H9 (cell line): ENCODE measurements around the gene GLCCI1. TPM values are rescaled to one million over a fixed set of nuclear protein-coding genes. Genes with fewer than 3 reads are reported as not detected.

Experiments used
- DNase-seq: peaks from one replicate; pipeline ENCODE4 v3.0.0-alpha.2; 2017
- H2AFZ ChIP-seq: one replicate; pipeline ENCODE4 v1.6.1; 2013; ENCODE audit warnings: mild to moderate bottlenecking, low read length, control low read depth, moderate library complexity
- H2AK5ac ChIP-seq: 2 replicates; pipeline ENCODE4 v1.6.1; 2013; ENCODE audit warnings: low read length, control low read depth, mixed read lengths; ENCODE audit not compliant: insufficient read length
- H2BK120ac ChIP-seq: one replicate; pipeline ENCODE4 v1.6.1; 2013; ENCODE audit warnings: low read depth, mild to moderate bottlenecking, low read length, control low read depth, inconsistent platforms; ENCODE audit not compliant: poor library complexity, severe bottlenecking
- H2BK12ac ChIP-seq: 2 replicates; pipeline ENCODE4 v1.6.1; 2013; ENCODE audit warnings: low read length, control low read depth, mixed read lengths, low read depth; ENCODE audit not compliant: insufficient read length
- H2BK15ac ChIP-seq: 2 replicates; pipeline ENCODE4 v1.6.1; 2013; ENCODE audit warnings: low read depth, low read length, control low read depth
- H2BK20ac ChIP-seq: one replicate; pipeline ENCODE4 v1.6.1; 2013; ENCODE audit warnings: low read depth, mild to moderate bottlenecking, low read length, control low read depth, inconsistent platforms; ENCODE audit not compliant: poor library complexity, severe bottlenecking
- H2BK5ac ChIP-seq: 2 replicates; pipeline ENCODE4 v1.6.1; 2013; ENCODE audit warnings: low read length, control low read depth, mixed read lengths; ENCODE audit not compliant: insufficient read length
- H3K14ac ChIP-seq: 2 replicates; pipeline ENCODE4 v1.6.1; 2013; ENCODE audit warnings: low read length, control low read depth; ENCODE audit not compliant: insufficient read depth
- H3K18ac ChIP-seq: 2 replicates; pipeline ENCODE4 v1.6.1; 2013; ENCODE audit warnings: low read depth, mild to moderate bottlenecking, mixed read lengths, low read length, control low read depth; ENCODE audit not compliant: insufficient read length
- H3K23ac ChIP-seq: 2 replicates; pipeline ENCODE4 v1.6.1; 2013; ENCODE audit warnings: low read length, control low read depth, mixed read lengths, low read depth; ENCODE audit not compliant: insufficient read length
- H3K23me2 ChIP-seq: 2 replicates; pipeline ENCODE4 v1.6.1; 2013; ENCODE audit warnings: low read depth, mild to moderate bottlenecking, mixed read lengths, low read length, control low read depth; ENCODE audit not compliant: insufficient read length, poor library complexity, severe bottlenecking
- H3K27ac ChIP-seq: 2 replicates; pipeline ENCODE4 v1.5.1; 2013; ENCODE audit warnings: low read length, control low read depth, mixed read lengths, low read depth; ENCODE audit not compliant: insufficient read length
- H3K27me3 ChIP-seq: 2 replicates; pipeline ENCODE4 v1.6.1; 2013; ENCODE audit warnings: low read length, control low read depth, inconsistent platforms; ENCODE audit not compliant: insufficient read depth
- H3K4ac ChIP-seq: 2 replicates; pipeline ENCODE4 v1.6.1; 2013; ENCODE audit warnings: low read depth, mild to moderate bottlenecking, control low read depth, inconsistent platforms, low read length, moderate library complexity
- H3K4me1 ChIP-seq: 2 replicates; pipeline ENCODE4 v1.6.1; 2013; ENCODE audit warnings: low read length, control low read depth, inconsistent platforms; ENCODE audit not compliant: insufficient read depth
- H3K4me2 ChIP-seq: 2 replicates; pipeline ENCODE4 v1.6.1; 2013; ENCODE audit warnings: low read length, control low read depth, mixed read lengths; ENCODE audit not compliant: insufficient read length, insufficient read depth
- H3K56ac ChIP-seq: 2 replicates; pipeline ENCODE4 v1.6.1; 2013; ENCODE audit warnings: low read depth, mild to moderate bottlenecking, mixed read lengths, low read length, control low read depth; ENCODE audit not compliant: insufficient read length
- H3K79me1 ChIP-seq: 2 replicates; pipeline ENCODE4 v1.6.1; 2013; ENCODE audit warnings: low read depth, mild to moderate bottlenecking, moderate library complexity, low read length, control low read depth, inconsistent platforms; ENCODE audit not compliant: insufficient read depth, poor library complexity, severe bottlenecking
- H3K79me2 ChIP-seq: 2 replicates; pipeline ENCODE4 v1.6.1; 2013; ENCODE audit warnings: low read length, control low read depth, inconsistent platforms; ENCODE audit not compliant: insufficient read depth
- H3K9ac ChIP-seq: 2 replicates; pipeline ENCODE4 v1.6.1; 2013; ENCODE audit warnings: low read length, control low read depth, mixed read lengths; ENCODE audit not compliant: insufficient read length; ENCODE audit errors: extremely low read depth
- H3K9me3 ChIP-seq: one replicate; pipeline ENCODE4 v1.6.1; 2013; ENCODE audit warnings: low read depth, low read length, inconsistent platforms; ENCODE audit not compliant: control insufficient read depth
- H3T11ph ChIP-seq: one replicate; pipeline ENCODE4 v1.6.1; 2013; ENCODE audit warnings: mild to moderate bottlenecking, low read length, control low read depth, inconsistent platforms
- H4K20me1 ChIP-seq: one replicate; pipeline ENCODE4 v1.6.1; 2013; ENCODE audit not compliant: control insufficient read depth, insufficient read length, insufficient read depth
- H4K5ac ChIP-seq: 2 replicates; pipeline ENCODE4 v1.6.1; 2013; ENCODE audit warnings: low read depth, mild to moderate bottlenecking, mixed read lengths, low read length, control low read depth; ENCODE audit not compliant: insufficient read length
- H4K8ac ChIP-seq: replicated peaks from 2 replicates; pipeline ENCODE4 v1.6.1; 2013; ENCODE audit warnings: low read length, control low read depth, mixed read lengths, low read depth; ENCODE audit not compliant: insufficient read length
- H4K91ac ChIP-seq: 2 replicates; pipeline ENCODE4 v1.6.1; 2013; ENCODE audit warnings: low read depth, mild to moderate bottlenecking, moderate library complexity, mixed read lengths, low read length, control low read depth; ENCODE audit not compliant: insufficient read length
- H3K27ac Mint-ChIP-seq, 3 experiments: 2 replicates in 2 of 3; 3 replicates in 1 of 3; pipeline ENCODE4 v1.8.0; 2020 to 2021; ENCODE audit warnings: mixed read lengths in 3 of 3, mild to moderate bottlenecking in 1 of 3, moderate library complexity in 1 of 3
- H3K27me3 Mint-ChIP-seq: 2 replicates; pipeline ENCODE4 v1.8.0; 2021; ENCODE audit warnings: low read depth, mild to moderate bottlenecking, moderate library complexity, mixed read lengths
- H3K36me3 Mint-ChIP-seq, 3 experiments: 2 replicates in 2 of 3; 3 replicates in 1 of 3; pipeline ENCODE4 v1.8.0; 2020 to 2021; ENCODE audit warnings: low read depth in 3 of 3, mixed read lengths in 3 of 3; ENCODE audit not compliant: insufficient read depth in 1 of 3
- H3K4me1 Mint-ChIP-seq, 2 experiments: 2 replicates each; pipeline ENCODE4 v1.8.0; 2020; ENCODE audit warnings: mixed read lengths in 2 of 2
- H3K4me3 Mint-ChIP-seq, 2 experiments: 2 replicates in 1 of 2; 3 replicates in 1 of 2; pipeline ENCODE4 v1.8.0; 2020 to 2021; ENCODE audit warnings: mild to moderate bottlenecking in 2 of 2, mixed read lengths in 2 of 2, moderate library complexity in 1 of 2
- H3K9me3 Mint-ChIP-seq, 2 experiments: 2 replicates in 1 of 2; 3 replicates in 1 of 2; pipeline ENCODE4 v1.8.0; 2020; ENCODE audit warnings: mild to moderate bottlenecking in 2 of 2, mixed read lengths in 2 of 2, moderate library complexity in 1 of 2
- WGBS: extraction: QIAGEN DNeasy Blood & Tissue Kit; methylation state at CpG from one replicate; pipeline ENCODE4 v1.1.7; 2013; ENCODE audit warnings: missing lambda C conversion rate, low lambda C conversion rate, mixed read lengths; ENCODE audit not compliant: insufficient read length; ENCODE audit errors: extremely low coverage; 5-methylcytosine and 5-hydroxymethylcytosine counted together
- total RNA-seq: library from RNA; stranded (reverse); gene quantifications from 2 replicates; pipeline ENCODE4 v1.2.1, GENCODE V29; 2021
- TF ChIP-seq, protein P1 (sequence below): fragments of 200-600 bp; sonication (generic); conservative IDR thresholded peaks from 3 replicates; pipeline ENCODE4 v1.8.0; 2021; ENCODE audit warnings: antibody characterized with exemption, mild to moderate bottlenecking

The GLCCI1 gene
- total RNA-seq, 1 experiment from 2014 or later: 19.1 TPM

DNA sequence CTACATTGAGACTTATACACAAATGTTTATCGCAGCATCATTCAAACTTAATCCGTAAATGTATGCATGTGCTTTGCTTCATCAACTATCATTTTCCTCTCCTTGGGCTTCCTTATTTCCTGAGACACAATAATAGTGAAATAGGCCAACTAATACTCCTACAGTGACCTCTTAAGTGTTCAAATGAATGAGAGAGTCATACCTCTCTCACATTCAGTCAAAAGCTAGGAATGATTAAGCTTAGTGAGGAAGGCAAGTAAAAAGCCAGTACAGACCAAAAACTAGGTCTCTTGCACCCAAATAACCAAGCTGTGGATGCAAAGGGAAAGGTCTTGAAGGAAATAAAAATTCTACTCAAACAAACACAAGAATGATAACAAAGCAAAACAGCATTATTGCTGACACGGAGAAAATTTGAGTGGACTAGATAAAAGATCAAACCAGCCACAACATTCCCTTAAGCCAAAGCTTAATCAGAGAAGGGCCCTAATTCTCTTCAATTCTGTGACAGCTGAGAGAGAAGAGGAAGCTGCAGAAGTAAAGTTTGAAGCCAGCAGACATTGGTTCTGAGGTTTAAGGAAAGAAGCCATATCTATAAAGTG lies 72.3 kb downstream of the GLCCI1 start:
- TF ChIP-seq, protein P1, sequence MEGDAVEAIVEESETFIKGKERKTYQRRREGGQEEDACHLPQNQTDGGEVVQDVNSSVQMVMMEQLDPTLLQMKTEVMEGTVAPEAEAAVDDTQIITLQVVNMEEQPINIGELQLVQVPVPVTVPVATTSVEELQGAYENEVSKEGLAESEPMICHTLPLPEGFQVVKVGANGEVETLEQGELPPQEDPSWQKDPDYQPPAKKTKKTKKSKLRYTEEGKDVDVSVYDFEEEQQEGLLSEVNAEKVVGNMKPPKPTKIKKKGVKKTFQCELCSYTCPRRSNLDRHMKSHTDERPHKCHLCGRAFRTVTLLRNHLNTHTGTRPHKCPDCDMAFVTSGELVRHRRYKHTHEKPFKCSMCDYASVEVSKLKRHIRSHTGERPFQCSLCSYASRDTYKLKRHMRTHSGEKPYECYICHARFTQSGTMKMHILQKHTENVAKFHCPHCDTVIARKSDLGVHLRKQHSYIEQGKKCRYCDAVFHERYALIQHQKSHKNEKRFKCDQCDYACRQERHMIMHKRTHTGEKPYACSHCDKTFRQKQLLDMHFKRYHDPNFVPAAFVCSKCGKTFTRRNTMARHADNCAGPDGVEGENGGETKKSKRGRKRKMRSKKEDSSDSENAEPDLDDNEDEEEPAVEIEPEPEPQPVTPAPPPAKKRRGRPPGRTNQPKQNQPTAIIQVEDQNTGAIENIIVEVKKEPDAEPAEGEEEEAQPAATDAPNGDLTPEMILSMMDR: no peak
- no peak overlapping the region for H3K4ac ChIP-seq
- no peak overlapping the region for H3K56ac ChIP-seq
- Mint-ChIP-seq H3K36me3 (peaks cover 0 to 17% (median 6%) of the 10 kb centered on the region in 3 experiments; a peak in 5 of 7 replicates), H3K4me1 (peaks cover 17 to 20% of the 10 kb centered on the region in 2 experiments), H3K27ac (no peak overlapping the region), H3K27me3 (no peaks in the 10 kb centered on the region), H3K9me3 (peaks cover 0 to 5% of the 10 kb centered on the region in 2 experiments; a peak in 1 of 5 replicates), H3K4me3 (no peak overlapping the region)
- no peak overlapping the region for H4K8ac ChIP-seq
- H3K4me1 ChIP-seq: no peaks in the 10 kb centered on the region
- H4K5ac ChIP-seq: no peak overlapping the region
- no peak overlapping the region for H2BK5ac ChIP-seq
- no peaks in the 10 kb centered on the region for H3K9me3 ChIP-seq
- WGBS: no CpG with 5 or more reads among the region's 3 CpGs
- no peak overlapping the region for H2AK5ac ChIP-seq
- H2BK12ac ChIP-seq: no peak overlapping the region
- no peak overlapping the region for H3K14ac ChIP-seq
- no peaks in the 10 kb centered on the region for H4K20me1 ChIP-seq
- H3K4me2 ChIP-seq: no peak overlapping the region
- no peak overlapping the region for H4K91ac ChIP-seq
- H3K27me3 ChIP-seq: no peaks in the 10 kb centered on the region
- H3K79me2 ChIP-seq: no peaks in the 10 kb centered on the region
- no peak overlapping the region for H3K18ac ChIP-seq
- no peak for DNase-seq
- H2BK15ac ChIP-seq: no peak overlapping the region
- no peak overlapping the region for H3K9ac ChIP-seq
- H2BK20ac ChIP-seq: no peak overlapping the region
- no peaks in the 10 kb centered on the region for H3K23me2 ChIP-seq
- H2BK120ac ChIP-seq: no peak overlapping the region
- H3K27ac ChIP-seq: no peak overlapping the region
- H3T11ph ChIP-seq: no peak overlapping the region
- H3K79me1 ChIP-seq: no peaks in the 10 kb centered on the region
- no peak overlapping the region for H3K23ac ChIP-seq
- H2AFZ ChIP-seq: no peak overlapping the region
